MM.1S (cell line): Measurements from ENCODE around the gene KCNQ1.

Experiments used
- CTCF ChIP-seq: fragments of 300-600 bp; sonication (generic); IDR thresholded peaks from 2 replicates; pipeline ENCODE4 v1.5.1; 2016; ENCODE audit warnings: antibody characterized with exemption, low read length, mixed read lengths
- EZH2 ChIP-seq: fragments of 300-600 bp; sonication (generic); optimal IDR thresholded peaks from 2 replicates; pipeline ENCODE3; 2017; ENCODE audit warnings: low read depth, mild to moderate bottlenecking, antibody characterized with exemption, low read length, mixed read lengths
- EZH2phosphoT487 ChIP-seq: fragments of 300-600 bp; sonication (generic); IDR thresholded peaks from 2 replicates; pipeline ENCODE4 v1.6.1; 2018; ENCODE audit warnings: antibody characterized with exemption, low read length

- TF ChIP-seq EZH2 (no peak), CTCF (no peak), EZH2phosphoT487 (no peak)
These were observed 292.4 kb downstream of the KCNQ1 start for GRCh38 chr11:2737226-2737590.
